Lower leg skin (tissue), 3 donors: ENCODE measurements around the gene MUC20.

Experiments
- POLR2A ChIP-seq, 2 donors: fragments of 450-650 bp; IDR thresholded peaks; one replicate each; pipeline ENCODE4 v1.6.1; 2016 to 2017; ENCODE audit warnings: antibody characterized with exemption in 2 of 2, mild to moderate bottlenecking in 1 of 2, moderate library complexity in 1 of 2
- TF ChIP-seq, protein P1 (sequence below), 3 donors: fragments of 450-650 bp; IDR thresholded peaks; one replicate each; pipeline ENCODE4 v1.5.1; 2016; ENCODE audit warnings: antibody characterized with exemption in 3 of 3, mild to moderate bottlenecking in 3 of 3, moderate library complexity in 2 of 3

- TF ChIP-seq POLR2A (IDR thresholded peaks at IDR 0.05): no peak
- TF ChIP-seq, protein P1, sequence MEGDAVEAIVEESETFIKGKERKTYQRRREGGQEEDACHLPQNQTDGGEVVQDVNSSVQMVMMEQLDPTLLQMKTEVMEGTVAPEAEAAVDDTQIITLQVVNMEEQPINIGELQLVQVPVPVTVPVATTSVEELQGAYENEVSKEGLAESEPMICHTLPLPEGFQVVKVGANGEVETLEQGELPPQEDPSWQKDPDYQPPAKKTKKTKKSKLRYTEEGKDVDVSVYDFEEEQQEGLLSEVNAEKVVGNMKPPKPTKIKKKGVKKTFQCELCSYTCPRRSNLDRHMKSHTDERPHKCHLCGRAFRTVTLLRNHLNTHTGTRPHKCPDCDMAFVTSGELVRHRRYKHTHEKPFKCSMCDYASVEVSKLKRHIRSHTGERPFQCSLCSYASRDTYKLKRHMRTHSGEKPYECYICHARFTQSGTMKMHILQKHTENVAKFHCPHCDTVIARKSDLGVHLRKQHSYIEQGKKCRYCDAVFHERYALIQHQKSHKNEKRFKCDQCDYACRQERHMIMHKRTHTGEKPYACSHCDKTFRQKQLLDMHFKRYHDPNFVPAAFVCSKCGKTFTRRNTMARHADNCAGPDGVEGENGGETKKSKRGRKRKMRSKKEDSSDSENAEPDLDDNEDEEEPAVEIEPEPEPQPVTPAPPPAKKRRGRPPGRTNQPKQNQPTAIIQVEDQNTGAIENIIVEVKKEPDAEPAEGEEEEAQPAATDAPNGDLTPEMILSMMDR (IDR thresholded peaks at IDR 0.05): no peak
Measured at GRCh38 chr3:195696632-195697278, 24.0 kb upstream of the MUC20 start.
